Neural cell (in vitro differentiated cells): ENCODE results near the gene HNRNPLL.

Source experiments
- EP300 ChIP-seq: fragments of 450-650 bp; conservative IDR thresholded peaks from 2 replicates; pipeline ENCODE4 v1.6.1; 2014; ENCODE audit warnings: antibody characterized with exemption, mild to moderate bottlenecking, moderate library complexity; ENCODE audit not compliant: poor library complexity, severe bottlenecking
- RAD21 ChIP-seq: fragments of 450-650 bp; conservative IDR thresholded peaks from 2 replicates; pipeline ENCODE4 v1.6.1; 2014; ENCODE audit warnings: antibody characterized with exemption, mild to moderate bottlenecking, moderate library complexity
- TF ChIP-seq, protein P1 (sequence below): IDR thresholded peaks from 2 replicates; pipeline ENCODE4 v1.6.1; 2012; ENCODE audit warnings: borderline replicate concordance
- TF ChIP-seq, protein P2 (sequence below): fragments of 450-650 bp; IDR thresholded peaks from 2 replicates; pipeline ENCODE4 v1.5.1; 2014; ENCODE audit warnings: antibody characterized with exemption, mild to moderate bottlenecking, moderate library complexity; ENCODE audit not compliant: poor library complexity, severe bottlenecking

DNA sequence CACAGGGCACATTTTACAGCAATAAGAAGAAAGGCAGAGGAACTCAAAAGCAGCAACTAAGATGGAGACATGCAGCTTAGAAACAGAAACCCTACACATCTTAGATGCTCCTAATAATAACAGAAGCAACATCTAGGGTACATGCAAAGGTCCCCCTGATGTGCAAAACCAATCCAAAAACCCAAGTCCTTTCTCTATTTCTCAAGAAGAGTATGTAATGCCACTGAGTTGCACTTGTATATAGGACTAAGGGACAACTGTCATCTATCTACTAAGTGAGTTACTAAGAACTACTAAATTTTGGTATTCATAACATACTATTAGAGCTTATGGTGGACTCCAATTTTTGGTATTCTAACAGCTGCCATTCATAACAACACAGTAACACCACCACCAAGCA is 28.4 kb downstream of the HNRNPLL start:
- no peak for TF ChIP-seq RAD21
- TF ChIP-seq EP300, result no peak
- TF ChIP-seq, protein P1, sequence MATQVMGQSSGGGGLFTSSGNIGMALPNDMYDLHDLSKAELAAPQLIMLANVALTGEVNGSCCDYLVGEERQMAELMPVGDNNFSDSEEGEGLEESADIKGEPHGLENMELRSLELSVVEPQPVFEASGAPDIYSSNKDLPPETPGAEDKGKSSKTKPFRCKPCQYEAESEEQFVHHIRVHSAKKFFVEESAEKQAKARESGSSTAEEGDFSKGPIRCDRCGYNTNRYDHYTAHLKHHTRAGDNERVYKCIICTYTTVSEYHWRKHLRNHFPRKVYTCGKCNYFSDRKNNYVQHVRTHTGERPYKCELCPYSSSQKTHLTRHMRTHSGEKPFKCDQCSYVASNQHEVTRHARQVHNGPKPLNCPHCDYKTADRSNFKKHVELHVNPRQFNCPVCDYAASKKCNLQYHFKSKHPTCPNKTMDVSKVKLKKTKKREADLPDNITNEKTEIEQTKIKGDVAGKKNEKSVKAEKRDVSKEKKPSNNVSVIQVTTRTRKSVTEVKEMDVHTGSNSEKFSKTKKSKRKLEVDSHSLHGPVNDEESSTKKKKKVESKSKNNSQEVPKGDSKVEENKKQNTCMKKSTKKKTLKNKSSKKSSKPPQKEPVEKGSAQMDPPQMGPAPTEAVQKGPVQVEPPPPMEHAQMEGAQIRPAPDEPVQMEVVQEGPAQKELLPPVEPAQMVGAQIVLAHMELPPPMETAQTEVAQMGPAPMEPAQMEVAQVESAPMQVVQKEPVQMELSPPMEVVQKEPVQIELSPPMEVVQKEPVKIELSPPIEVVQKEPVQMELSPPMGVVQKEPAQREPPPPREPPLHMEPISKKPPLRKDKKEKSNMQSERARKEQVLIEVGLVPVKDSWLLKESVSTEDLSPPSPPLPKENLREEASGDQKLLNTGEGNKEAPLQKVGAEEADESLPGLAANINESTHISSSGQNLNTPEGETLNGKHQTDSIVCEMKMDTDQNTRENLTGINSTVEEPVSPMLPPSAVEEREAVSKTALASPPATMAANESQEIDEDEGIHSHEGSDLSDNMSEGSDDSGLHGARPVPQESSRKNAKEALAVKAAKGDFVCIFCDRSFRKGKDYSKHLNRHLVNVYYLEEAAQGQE, result no peak
- TF ChIP-seq, protein P2, sequence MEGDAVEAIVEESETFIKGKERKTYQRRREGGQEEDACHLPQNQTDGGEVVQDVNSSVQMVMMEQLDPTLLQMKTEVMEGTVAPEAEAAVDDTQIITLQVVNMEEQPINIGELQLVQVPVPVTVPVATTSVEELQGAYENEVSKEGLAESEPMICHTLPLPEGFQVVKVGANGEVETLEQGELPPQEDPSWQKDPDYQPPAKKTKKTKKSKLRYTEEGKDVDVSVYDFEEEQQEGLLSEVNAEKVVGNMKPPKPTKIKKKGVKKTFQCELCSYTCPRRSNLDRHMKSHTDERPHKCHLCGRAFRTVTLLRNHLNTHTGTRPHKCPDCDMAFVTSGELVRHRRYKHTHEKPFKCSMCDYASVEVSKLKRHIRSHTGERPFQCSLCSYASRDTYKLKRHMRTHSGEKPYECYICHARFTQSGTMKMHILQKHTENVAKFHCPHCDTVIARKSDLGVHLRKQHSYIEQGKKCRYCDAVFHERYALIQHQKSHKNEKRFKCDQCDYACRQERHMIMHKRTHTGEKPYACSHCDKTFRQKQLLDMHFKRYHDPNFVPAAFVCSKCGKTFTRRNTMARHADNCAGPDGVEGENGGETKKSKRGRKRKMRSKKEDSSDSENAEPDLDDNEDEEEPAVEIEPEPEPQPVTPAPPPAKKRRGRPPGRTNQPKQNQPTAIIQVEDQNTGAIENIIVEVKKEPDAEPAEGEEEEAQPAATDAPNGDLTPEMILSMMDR, result no peak
